ENCODE results near the gene KCNA5.

KCNA5 gene

GRCh38 chr12:5038781-5039311 is 4.8 kb upstream of the KCNA5 start:
- no peak overlapping the region for H3K27ac ChIP-seq (replicated peaks)
- no peak overlapping the region for H3K4me3 ChIP-seq (replicated peaks; ENCODE audit: insufficient read depth, low read length)
- TF ChIP-seq POLR2AphosphoS5 (IDR thresholded peaks at IDR 0.05; ENCODE audit: low read depth), result no peak
- TF ChIP-seq CTCF (IDR thresholded peaks at IDR 0.05; ENCODE audit: insufficient read depth, low read length), result no peak
- TF ChIP-seq REST (IDR thresholded peaks at IDR 0.05; ENCODE audit: insufficient replicate concordance, low read depth), result no peak
- TF ChIP-seq GABPA (IDR thresholded peaks at IDR 0.05; ENCODE audit: low read depth), result no peak
- TF ChIP-seq SPI1 (IDR thresholded peaks at IDR 0.05; ENCODE audit: borderline replicate concordance, low read depth), result no peak
- no peak for DNase-seq (ENCODE audit: low read depth in 1 of 2, low spot score in 1 of 2)
- H3K27me3 ChIP-seq (ENCODE audit: insufficient read depth, poor library complexity, severe bottlenecking), result peaks cover 30% of the 10 kb centered on the region

- Histone ChIP-seq H3K27ac (replicated peaks) (no peak overlapping the region), H3K4me3 (replicated peaks; ENCODE audit: insufficient read depth, low read length) (no peak overlapping the region), H3K27me3 (ENCODE audit: insufficient read depth, poor library complexity, severe bottlenecking) (peaks cover 30% of the 10 kb centered on the region)
- no peak for DNase-seq (ENCODE audit: low read depth in 1 of 2, low spot score in 1 of 2)
- TF ChIP-seq REST (IDR thresholded peaks at IDR 0.05; ENCODE audit: insufficient replicate concordance, low read depth), result no peak
- no peak for TF ChIP-seq CTCF (IDR thresholded peaks at IDR 0.05; ENCODE audit: insufficient read depth, low read length)
- TF ChIP-seq POLR2AphosphoS5 (IDR thresholded peaks at IDR 0.05; ENCODE audit: low read depth), result no peak
- no peak for TF ChIP-seq SPI1 (IDR thresholded peaks at IDR 0.05; ENCODE audit: borderline replicate concordance, low read depth)
- no peak for TF ChIP-seq GABPA (IDR thresholded peaks at IDR 0.05; ENCODE audit: low read depth)
These were observed 3.9 kb upstream of the KCNA5 start for GRCh38 chr12:5039815-5040214.

GRCh38 chr12:5040368-5040767 is 3.3 kb upstream of the KCNA5 start:
- Histone ChIP-seq H3K27ac (replicated peaks) (no peak overlapping the region), H3K4me3 (replicated peaks; ENCODE audit: insufficient read depth, low read length) (no peak overlapping the region), H3K27me3 (ENCODE audit: insufficient read depth, poor library complexity, severe bottlenecking) (peaks cover 30% of the 10 kb centered on the region)
- DNase-seq (ENCODE audit: low read depth in 1 of 2, low spot score in 1 of 2), result no peak
- no peak for TF ChIP-seq SPI1 (IDR thresholded peaks at IDR 0.05; ENCODE audit: borderline replicate concordance, low read depth)
- no peak for TF ChIP-seq GABPA (IDR thresholded peaks at IDR 0.05; ENCODE audit: low read depth)
- no peak for TF ChIP-seq REST (IDR thresholded peaks at IDR 0.05; ENCODE audit: insufficient replicate concordance, low read depth)
- TF ChIP-seq CTCF (IDR thresholded peaks at IDR 0.05; ENCODE audit: insufficient read depth, low read length), result no peak
- no peak for TF ChIP-seq POLR2AphosphoS5 (IDR thresholded peaks at IDR 0.05; ENCODE audit: low read depth)

Measured in HL-60 (cell line).